Uterus (tissue), 4 donors: Measurements from ENCODE around the gene AMBP. TPM values are rescaled to one million over a fixed set of nuclear protein-coding genes. Genes with fewer than 3 reads are reported as not detected.

Experiments used
- DNase-seq, 2 donors: peaks; one replicate each; pipeline ENCODE4 v3.0.0-alpha.2; 2019 to 2020
- H3K27ac ChIP-seq, 2 donors: fragments of 200-600 bp; sonication (generic); 1 replicate in 1 of 2; 2 replicates in 1 of 2; pipeline ENCODE4 v1.5.1; 2016 to 2018
- H3K27me3 ChIP-seq, 2 donors: fragments of 200-600 bp; sonication (generic); one replicate each; pipeline ENCODE4 v1.5.1; 2018 to 2019; ENCODE audit warnings: control low read depth in 1 of 2
- H3K36me3 ChIP-seq, 2 donors: fragments of 200-600 bp; sonication (generic); one replicate each; pipeline ENCODE4 v1.5.1; 2019; ENCODE audit warnings: control low read depth in 1 of 2
- H3K4me1 ChIP-seq, 2 donors: fragments of 200-600 bp; sonication (generic); one replicate each; pipeline ENCODE4 v1.5.1; 2018 to 2019; ENCODE audit warnings: control low read depth in 1 of 2
- H3K4me3 ChIP-seq, 2 donors: fragments of 200-600 bp; sonication (generic); 1 replicate in 1 of 2; 2 replicates in 1 of 2; pipeline ENCODE4 v1.5.1; 2018 to 2019; ENCODE audit warnings: mild to moderate bottlenecking in 1 of 2
- H3K9me3 ChIP-seq, 2 donors: fragments of 200-600 bp; sonication (generic); one replicate each; pipeline ENCODE4 v1.5.1; 2019; ENCODE audit warnings: control low read depth in 1 of 2
- CTCF ChIP-seq, 4 experiments: fragments of 200-600 bp in 2 of 4; fragments of 450-650 bp in 2 of 4; sonication (generic) in 2 of 4; IDR thresholded peaks; one replicate each; pipeline ENCODE4 v1.5.1; 2016 to 2019; ENCODE audit warnings: antibody characterized with exemption in 4 of 4, mild to moderate bottlenecking in 2 of 4, moderate library complexity in 1 of 4
- POLR2A ChIP-seq, 2 donors: fragments of 450-650 bp; IDR thresholded peaks; one replicate each; pipeline ENCODE4 v1.6.1; 2016; ENCODE audit warnings: antibody characterized with exemption in 2 of 2, mild to moderate bottlenecking in 1 of 2, moderate library complexity in 1 of 2
- intact Hi-C: fragments of 100-400 bp; cut with DNase I; formaldehyde crosslinking; loops from one replicate; pipeline ENCODE4 v1.15.1; 2023; ENCODE audit warnings: low total_unique reads
- total RNA-seq, 4 donors: library from RNA; depleted of rRNA in 3 of 4; stranded (reverse); fragments of >200 nt in 3 of 4; gene quantifications; one replicate each; pipeline versions ENCODE4 v1.1.0 to v1.2.4, GENCODE V29; 2014 to 2023
- donor health status: DM: yes; HTN: yes; CAD: no.

Gene AMBP
- total RNA-seq, 4 donors from 2014 or later = 1.3 TPM; not detected in 3

DNA sequence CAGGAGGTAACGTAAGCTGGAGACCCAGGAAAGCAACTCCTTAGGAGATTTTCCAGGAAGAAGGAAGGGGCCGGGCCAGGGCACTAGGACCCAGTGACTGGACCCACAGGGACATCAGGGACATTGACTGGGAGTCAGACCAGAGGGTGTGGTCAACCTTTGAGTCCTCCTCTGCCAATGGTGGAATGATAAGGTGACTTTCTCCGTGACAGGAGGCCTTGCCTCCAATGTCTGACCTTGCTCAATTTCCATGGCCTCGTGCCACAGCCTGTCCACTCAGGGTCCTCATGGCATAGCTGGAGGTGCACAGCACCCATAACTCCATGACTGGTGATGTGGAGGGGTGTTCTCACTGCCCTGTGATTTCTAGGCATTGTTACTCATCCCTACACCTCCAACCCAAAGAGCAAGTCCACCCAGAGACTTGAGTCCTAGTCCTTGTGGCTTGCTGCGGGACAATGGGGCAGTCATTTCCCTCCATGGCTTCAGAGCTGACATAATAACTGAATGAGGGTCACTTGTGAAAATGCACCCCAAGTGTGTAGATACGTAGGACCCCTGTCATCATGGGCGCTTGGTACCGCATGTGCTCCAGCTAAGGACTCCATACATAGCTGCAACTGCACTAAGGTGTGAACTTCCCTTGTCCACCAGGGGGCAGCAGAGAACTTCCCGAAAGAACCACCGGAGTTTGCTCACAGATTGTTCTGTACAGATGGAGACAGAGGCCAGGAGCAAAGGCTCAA, 4.1 kb upstream of the AMBP start:
- no peak overlapping the region for H3K27ac ChIP-seq
- no peaks in the 10 kb centered on the region for H3K4me1 ChIP-seq
- peak; percentile 91 to 92 for DNase-seq
- intact Hi-C loops = no loop called here
- no peaks in the 10 kb centered on the region for H3K9me3 ChIP-seq
- H3K36me3 ChIP-seq = no peaks in the 10 kb centered on the region
- H3K4me3 ChIP-seq = no peak overlapping the region
- TF ChIP-seq POLR2A (IDR thresholded peaks at IDR 0.05) (no peak), CTCF (IDR thresholded peaks at IDR 0.05) (peak; percentile 81 to 91 (median 90))
- H3K27me3 ChIP-seq = no peaks in the 10 kb centered on the region

DNA sequence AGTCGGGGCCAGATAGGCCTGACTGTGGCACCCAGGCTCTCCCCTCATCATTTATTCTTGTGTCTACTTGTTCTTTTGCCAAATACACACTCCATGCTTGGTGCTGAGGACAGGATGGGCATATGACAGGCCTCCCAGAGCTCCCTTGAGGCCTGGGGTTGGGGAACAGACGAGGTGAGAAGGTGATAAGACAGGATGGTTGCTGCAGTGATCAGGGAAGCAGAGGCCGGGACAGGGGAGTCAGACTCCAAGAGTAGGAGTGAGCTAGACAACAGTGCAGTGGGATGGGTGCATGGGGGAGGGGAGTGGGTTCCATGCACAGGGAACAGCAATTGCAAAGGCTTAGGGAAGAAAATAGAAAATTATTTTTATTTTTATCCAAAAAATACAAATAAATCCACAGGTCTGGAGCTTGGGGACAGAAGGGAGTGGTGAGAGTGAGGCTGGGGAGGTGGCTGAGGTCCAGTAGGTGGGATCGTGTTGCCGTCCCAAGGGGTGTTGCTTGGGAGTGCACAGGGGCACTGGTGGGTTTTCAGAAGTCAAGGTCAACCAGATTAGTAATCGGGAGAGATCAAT, 3.4 kb upstream of the AMBP start:
- no peak for TF ChIP-seq POLR2A (IDR thresholded peaks at IDR 0.05)
- no peak for TF ChIP-seq CTCF (IDR thresholded peaks at IDR 0.05)
- intact Hi-C loops = no loop called here

GRCh38 chr9:114080773-114081440, 2.8 kb upstream of the AMBP start:
- no peak overlapping the region for H3K27ac ChIP-seq
- no peaks in the 10 kb centered on the region for H3K9me3 ChIP-seq
- peak in 1 of 2 donors; percentile 8 for DNase-seq
- intact Hi-C loops = no loop called here
- H3K4me1 ChIP-seq = no peaks in the 10 kb centered on the region
- no peaks in the 10 kb centered on the region for H3K36me3 ChIP-seq
- no peak overlapping the region for H3K4me3 ChIP-seq
- H3K27me3 ChIP-seq = no peaks in the 10 kb centered on the region
- TF ChIP-seq CTCF (IDR thresholded peaks at IDR 0.05) (no peak), POLR2A (IDR thresholded peaks at IDR 0.05) (no peak)

More for the DNA sequence above, 3.4 kb upstream of the AMBP start:
- DNase-seq = no peak
- H3K27ac ChIP-seq = no peak overlapping the region
- no peaks in the 10 kb centered on the region for H3K27me3 ChIP-seq
- no peaks in the 10 kb centered on the region for H3K36me3 ChIP-seq
- H3K4me1 ChIP-seq = no peaks in the 10 kb centered on the region
- no peak overlapping the region for H3K4me3 ChIP-seq
- H3K9me3 ChIP-seq = no peaks in the 10 kb centered on the region

DNA sequence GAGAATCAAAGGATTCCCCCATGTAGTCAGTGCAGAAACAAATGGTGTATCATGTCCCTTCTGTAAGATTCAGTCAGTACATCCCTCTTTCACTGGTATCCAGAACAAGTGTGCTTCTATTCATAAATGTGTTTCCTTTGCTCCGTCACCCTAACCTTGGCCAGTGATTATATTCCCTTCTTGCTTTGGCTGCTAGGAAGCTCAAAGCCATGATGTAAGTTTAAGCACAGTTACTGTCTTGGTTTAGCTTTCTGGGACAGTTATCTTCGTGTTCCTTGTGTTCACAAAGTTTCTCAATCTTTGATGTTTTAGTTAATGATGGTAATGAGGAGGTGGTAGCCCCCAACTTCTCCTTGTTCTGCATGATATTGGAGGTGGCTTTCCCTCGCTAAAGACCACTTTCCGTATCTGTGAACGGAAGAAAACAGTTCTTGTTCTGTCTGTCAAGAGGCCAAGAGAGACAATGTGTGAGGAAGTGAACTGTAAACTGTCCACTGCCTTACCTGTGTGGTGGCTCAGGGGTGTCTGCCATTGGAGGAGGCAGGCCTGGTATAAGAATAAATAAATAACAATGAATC, 2.2 kb upstream of the AMBP start:
- Histone ChIP-seq H3K27ac (no peak overlapping the region), H3K4me3 (no peak overlapping the region)

GRCh38 chr9:114078781-114079156, 669 bp upstream of the AMBP start:
- Histone ChIP-seq H3K4me3 (no peak overlapping the region), H3K27me3 (no peaks in the 10 kb centered on the region)
- intact Hi-C loops = no loop called here

More for the DNA sequence above, 2.2 kb upstream of the AMBP start:
- intact Hi-C loops = no loop called here
- no peak for TF ChIP-seq POLR2A (IDR thresholded peaks at IDR 0.05)
- no peak for DNase-seq
- Histone ChIP-seq H3K4me1 (no peaks in the 10 kb centered on the region), H3K36me3 (no peaks in the 10 kb centered on the region), H3K9me3 (no peaks in the 10 kb centered on the region), H3K27me3 (no peaks in the 10 kb centered on the region)

More at GRCh38 chr9:114078781-114079156, 669 bp upstream of the AMBP start:
- no peak overlapping the region for H3K27ac ChIP-seq
- H3K4me1 ChIP-seq = no peaks in the 10 kb centered on the region
- DNase-seq = no peak
- no peaks in the 10 kb centered on the region for H3K9me3 ChIP-seq
- TF ChIP-seq CTCF (IDR thresholded peaks at IDR 0.05) = no peak
- no peak for TF ChIP-seq POLR2A (IDR thresholded peaks at IDR 0.05)
- H3K36me3 ChIP-seq = no peaks in the 10 kb centered on the region
